Transverse colon (tissue), 4 donors: ENCODE results near the gene ZBTB1. TPM values are rescaled to one million over a fixed set of nuclear protein-coding genes. Genes with fewer than 3 reads are reported as not detected.

ENCODE experiments used
- DNase-seq: peaks from one replicate; pipeline ENCODE4 v3.0.0-alpha.2; 2019
- H3K27ac ChIP-seq, 4 donors: fragments of 200-600 bp; sonication (generic); 2 replicates each; pipeline ENCODE4 v1.5.1; 2016 to 2018; ENCODE audit warnings: inconsistent platforms in 4 of 4
- H3K27me3 ChIP-seq: fragments of 200-600 bp; sonication (generic); 2 replicates; pipeline ENCODE4 v1.5.1; 2017; ENCODE audit warnings: inconsistent platforms
- H3K36me3 ChIP-seq, 4 donors: fragments of 200-600 bp; sonication (generic); 2 replicates each; pipeline ENCODE4 v1.5.1; 2017 to 2019; ENCODE audit warnings: inconsistent platforms in 4 of 4
- H3K4me1 ChIP-seq, 4 donors: fragments of 200-600 bp; sonication (generic); 2 replicates each; pipeline ENCODE4 v1.5.1; 2017 to 2020; ENCODE audit warnings: inconsistent platforms in 4 of 4
- H3K4me3 ChIP-seq, 4 donors: fragments of 200-600 bp; sonication (generic); 1 replicate in 1 of 4; 2 replicates in 3 of 4; pipeline versions ENCODE4 v1.5.1 to v1.6.1; 2017 to 2019; ENCODE audit warnings: inconsistent platforms in 4 of 4
- H3K9me3 ChIP-seq, 2 donors: fragments of 200-600 bp; sonication (generic); 2 replicates each; pipeline ENCODE4 v1.5.1; 2017 to 2019; ENCODE audit warnings: inconsistent platforms in 2 of 2
- CTCF ChIP-seq, 5 experiments: fragments of 200-600 bp in 3 of 5; fragments of 450-650 bp in 2 of 5; sonication (generic) in 3 of 5; IDR thresholded peaks; 1 replicate in 2 of 5; 2 replicates in 3 of 5; pipeline ENCODE4 v1.5.1; 2016 to 2017; ENCODE audit warnings: antibody characterized with exemption in 5 of 5, inconsistent platforms in 3 of 5, mild to moderate bottlenecking in 2 of 5, moderate library complexity in 1 of 5
- EP300 ChIP-seq: sonication (generic); formaldehyde crosslinking; IDR thresholded peaks from one replicate; pipeline ENCODE4 v1.6.1; 2017; ENCODE audit warnings: antibody characterized with exemption, low read depth
- POLR2A ChIP-seq: fragments of 450-650 bp; IDR thresholded peaks from one replicate; pipeline ENCODE4 v1.6.1; 2016; ENCODE audit warnings: antibody characterized with exemption, mild to moderate bottlenecking, moderate library complexity
- POLR2AphosphoS5 ChIP-seq, 3 donors: sonication (generic); formaldehyde crosslinking; IDR thresholded peaks; one replicate each; pipeline ENCODE4 v1.6.1; 2016; ENCODE audit warnings: antibody characterized with exemption in 3 of 3
- WGBS, 2 donors: methylation state at CpG; one replicate each; pipeline ENCODE4 v1.1.5; 2018; ENCODE audit warnings: low coverage in 1 of 2; 5-methylcytosine and 5-hydroxymethylcytosine counted together
- in situ Hi-C, 4 donors: fragments of 200-750 bp; cut with MboI; loops; one replicate each; pipeline versions ENCODE4 v1.15.0 to v1.15.1; 2017; ENCODE audit warnings: low sequenced_read_pairs in 3 of 4, low pct_ligation_motif_present in 1 of 4, low pct_unique_long_range_greater_than_20kb in 1 of 4
- intact Hi-C: fragments of 100-400 bp; cut with DNase I; formaldehyde crosslinking; loops from one replicate; pipeline ENCODE4 v1.15.1; 2023; ENCODE audit warnings: low total_unique reads
- total RNA-seq, 4 donors: library from RNA; depleted of rRNA; stranded (reverse); fragments of >200 nt; gene quantifications; one replicate each; pipeline ENCODE4 v1.1.0, GENCODE V29; 2016

ZBTB1 gene
- total RNA-seq, 4 donors from 2014 or later: 18.3 to 51.4 (median 34.3) TPM

- H3K4me1 ChIP-seq: peaks cover 5 to 34% (median 12%) of the 10 kb centered on the region in 4 donors
- in situ Hi-C loops: no loop called here
- intact Hi-C loops: no loop called here
- H3K36me3 ChIP-seq: no peaks in the 10 kb centered on the region
- H3K9me3 ChIP-seq: no peaks in the 10 kb centered on the region
- TF ChIP-seq POLR2AphosphoS5 (IDR thresholded peaks at IDR 0.05): no peak
- TF ChIP-seq EP300: no peak
- no peak overlapping the region for H3K27ac ChIP-seq
- no peaks in the 10 kb centered on the region for H3K27me3 ChIP-seq
- no peak for DNase-seq
- WGBS, 2 donors: 95 to 96% methylated on average over 4 to 6 of the region's 6 CpGs
- no peak overlapping the region for H3K4me3 ChIP-seq
These were observed 40.7 kb upstream of the ZBTB1 start for GRCh38 chr14:64463873-64464272.

GRCh38 chr14:64464651-64465050 lies 39.9 kb upstream of the ZBTB1 start:
- Histone ChIP-seq H3K4me3 (peak overlapping the region; percentile 50 to 83 (median 66)), H3K36me3 (no peaks in the 10 kb centered on the region), H3K4me1 (peaks cover 5 to 36% (median 14%) of the 10 kb centered on the region in 4 donors), H3K27ac (peak overlapping the region; percentile 78 to 92 (median 82)), H3K27me3 (no peaks in the 10 kb centered on the region), H3K9me3 (no peaks in the 10 kb centered on the region)
- DNase-seq: no peak
- 4 to 12% methylated on average over 3 to 6 of the region's 6 CpGs for WGBS, 2 donors
- in situ Hi-C loops: no loop called here
- intact Hi-C loops: no loop called here
- TF ChIP-seq POLR2A (no peak), EP300 (no peak), CTCF (IDR thresholded peaks at IDR 0.05) (no peak), POLR2AphosphoS5 (IDR thresholded peaks at IDR 0.05) (no peak)

- Histone ChIP-seq H3K4me1 (peaks cover 5 to 36% (median 15%) of the 10 kb centered on the region in 4 donors), H3K36me3 (no peaks in the 10 kb centered on the region), H3K27ac (peak within 1 kb of the TSS; percentile 78 to 92 (median 82)), H3K27me3 (no peaks in the 10 kb centered on the region), H3K4me3 (peak within 1 kb of the TSS; percentile 50 to 83 (median 66)), H3K9me3 (no peaks in the 10 kb centered on the region)
- DNase-seq: peak; percentile 75
- TF ChIP-seq CTCF (IDR thresholded peaks at IDR 0.05) (no peak), POLR2A (no peak), EP300 (no peak), POLR2AphosphoS5 (IDR thresholded peaks at IDR 0.05) (no peak)
- in situ Hi-C loops: no loop called here
- intact Hi-C loops: no loop called here
- WGBS, 2 donors: 1 to 4% methylated on average over 4 to 44 of the region's 74 CpGs
These were observed 39.3 kb upstream of the ZBTB1 start, which contains the start of gene AKAP5 for GRCh38 chr14:64465191-64465822. Gene AKAP5, plus strand, starts transcription at chr14:64465499. Its CDS starts 2,896 bp downstream, at chr14:64468395.

GRCh38 chr14:64465831-64466554 lies 38.6 kb upstream of the ZBTB1 start:
- no peaks in the 10 kb centered on the region for H3K36me3 ChIP-seq
- intact Hi-C loops (no loop called here), in situ Hi-C loops (no loop called here)
- TF ChIP-seq CTCF (IDR thresholded peaks at IDR 0.05): peak in 2 of 5 experiments; percentile 17 to 36
- no peak for TF ChIP-seq POLR2AphosphoS5 (IDR thresholded peaks at IDR 0.05)
- H3K9me3 ChIP-seq: no peaks in the 10 kb centered on the region
- H3K27ac ChIP-seq: peak overlapping the region; percentile 78 to 92 (median 82)
- no peak for DNase-seq
- H3K27me3 ChIP-seq: no peaks in the 10 kb centered on the region
- H3K4me1 ChIP-seq: peaks cover 5 to 36% (median 15%) of the 10 kb centered on the region in 4 donors
- 9 to 14% methylated on average over 4 to 15 of the region's 15 CpGs for WGBS, 2 donors
- peak overlapping the region; percentile 50 to 83 (median 66) for H3K4me3 ChIP-seq
